BE2C (cell line): ENCODE measurements around the gene ZNF615.
"Not testable (repeated sequence)": the region's sequence is repeated elsewhere in the genome, so short reads cannot be mapped to it uniquely, and the experiment has no call there.

Source experiments
- DNase-seq: peaks from one replicate; pipeline ENCODE4 v3.0.0-alpha.2; 2020
- H3K27me3 ChIP-seq: fragments of 250-450 bp; sonication (Bioruptor Pico); 2 replicates; pipeline ENCODE4 v1.5.1; 2020; ENCODE audit warnings: mild to moderate bottlenecking
- H3K36me3 ChIP-seq: fragments of 250-450 bp; sonication (Bioruptor Pico); 2 replicates; pipeline ENCODE4 v1.5.1; 2020; ENCODE audit warnings: mild to moderate bottlenecking
- H3K4me1 ChIP-seq: fragments of 250-450 bp; sonication (Bioruptor Pico); 2 replicates; pipeline ENCODE4 v1.5.1; 2020
- H3K4me3 ChIP-seq: 2 replicates; pipeline ENCODE4 v1.5.1; 2011; ENCODE audit warnings: low read depth, low read length
- H3K9me3 ChIP-seq: fragments of 250-450 bp; sonication (Bioruptor Pico); 2 replicates; pipeline ENCODE4 v1.5.1; 2020
- CTCF ChIP-seq: IDR thresholded peaks from 2 replicates; pipeline ENCODE4 v1.5.1; 2012; ENCODE audit warnings: mild to moderate bottlenecking, low read depth, low read length

ZNF615 gene

DNA sequence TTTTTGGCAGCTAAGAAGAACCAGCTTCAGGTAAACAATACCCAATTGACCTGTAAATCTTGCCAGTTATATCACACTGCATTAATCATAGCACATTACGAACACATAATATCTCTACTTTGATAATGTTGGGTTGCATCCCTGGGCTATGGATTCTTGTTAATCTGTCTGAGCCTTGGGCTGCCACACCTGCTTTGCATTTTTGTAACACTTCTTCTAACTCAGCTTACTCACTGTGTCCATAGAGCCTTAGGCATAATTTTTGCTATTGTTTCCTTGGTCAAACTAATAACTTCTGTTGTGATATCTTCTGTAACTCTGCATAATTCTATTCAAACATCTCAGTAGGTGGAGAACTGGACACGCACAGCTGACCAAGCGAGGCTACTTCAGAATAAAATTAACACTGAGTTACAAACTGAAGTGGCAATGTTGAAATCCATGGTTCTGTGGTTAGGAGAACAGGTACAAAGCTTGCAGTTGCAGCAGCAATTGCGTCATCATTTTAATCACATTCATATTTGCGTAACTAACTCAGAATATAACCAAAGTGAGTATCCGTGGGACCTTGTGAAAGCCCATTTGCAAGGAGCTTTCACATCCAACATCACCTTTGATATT lies 27.8 kb downstream of the ZNF615 start:
- Histone ChIP-seq H3K4me1 (no peaks in the 10 kb centered on the region), H3K27me3 (no peaks in the 10 kb centered on the region), H3K36me3 (no peaks in the 10 kb centered on the region), H3K9me3 (no peaks in the 10 kb centered on the region), H3K4me3 (no peak overlapping the region)
- DNase-seq = no peak
- no peak for TF ChIP-seq CTCF

DNA sequence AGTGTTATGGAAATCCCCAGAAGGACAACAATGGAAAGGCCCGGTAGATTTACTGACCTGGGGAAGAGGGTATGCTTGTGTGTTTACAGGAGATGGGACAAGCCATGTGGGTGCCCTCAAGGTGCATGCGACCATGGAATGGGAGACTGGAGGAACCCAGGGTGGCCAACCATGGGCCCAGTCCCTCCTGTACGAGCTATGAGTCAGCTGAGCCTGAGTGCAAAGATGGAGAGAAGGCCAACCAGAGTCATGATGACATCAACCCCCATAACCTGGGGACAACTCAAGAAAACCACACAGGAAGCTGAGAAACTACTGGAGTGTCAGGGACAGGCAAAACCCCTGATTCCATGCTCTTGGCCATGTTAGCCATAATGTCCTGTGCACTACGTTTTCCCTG lies 29.1 kb downstream of the ZNF615 start:
- Histone ChIP-seq H3K27me3 (no peaks in the 10 kb centered on the region), H3K36me3 (peaks cover under 1% of the 10 kb centered on the region), H3K4me3 (no peak overlapping the region), H3K9me3 (peaks cover 3% of the 10 kb centered on the region; the same call in 1 of the 2 replicates), H3K4me1 (no peaks in the 10 kb centered on the region)
- DNase-seq = no peak
- no peak for TF ChIP-seq CTCF

- peaks cover 3% of the 10 kb centered on the region; the same call in 1 of the 2 replicates for H3K9me3 ChIP-seq
- no peaks in the 10 kb centered on the region for H3K4me1 ChIP-seq
- no peak for DNase-seq
- no peaks in the 10 kb centered on the region for H3K27me3 ChIP-seq
- TF ChIP-seq CTCF = no peak
- H3K4me3 ChIP-seq = no peak overlapping the region
- peaks cover 11% of the 10 kb centered on the region for H3K36me3 ChIP-seq
Observed at GRCh38 chr19:51977346-51977745, 30.7 kb downstream of the ZNF615 start.

DNA sequence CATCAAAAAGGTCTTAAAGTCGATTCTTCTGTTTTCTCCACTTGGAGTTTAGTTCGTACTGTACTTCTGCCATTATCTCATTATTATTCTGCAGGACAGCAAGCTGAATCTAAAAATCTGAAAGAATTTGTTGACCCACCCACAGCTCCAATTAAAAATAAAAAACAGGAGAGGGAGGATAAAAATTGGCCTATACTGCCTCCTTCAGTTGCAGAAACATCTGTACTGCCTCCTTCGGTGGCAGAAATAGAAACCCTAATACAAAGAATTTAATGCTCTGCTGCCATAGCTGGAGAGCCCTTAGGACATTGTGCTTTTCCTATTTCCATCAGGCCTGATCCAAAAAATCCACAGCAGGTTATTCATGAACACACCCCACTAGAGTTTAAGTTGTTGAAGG lies 31.2 kb downstream of the ZNF615 start:
- Histone ChIP-seq H3K27me3 (no peaks in the 10 kb centered on the region), H3K4me1 (no peaks in the 10 kb centered on the region), H3K4me3 (no peak overlapping the region), H3K36me3 (peaks cover 12% of the 10 kb centered on the region), H3K9me3 (peaks cover 3% of the 10 kb centered on the region; the same call in 1 of the 2 replicates)
- DNase-seq = no peak
- TF ChIP-seq CTCF = no peak

DNA sequence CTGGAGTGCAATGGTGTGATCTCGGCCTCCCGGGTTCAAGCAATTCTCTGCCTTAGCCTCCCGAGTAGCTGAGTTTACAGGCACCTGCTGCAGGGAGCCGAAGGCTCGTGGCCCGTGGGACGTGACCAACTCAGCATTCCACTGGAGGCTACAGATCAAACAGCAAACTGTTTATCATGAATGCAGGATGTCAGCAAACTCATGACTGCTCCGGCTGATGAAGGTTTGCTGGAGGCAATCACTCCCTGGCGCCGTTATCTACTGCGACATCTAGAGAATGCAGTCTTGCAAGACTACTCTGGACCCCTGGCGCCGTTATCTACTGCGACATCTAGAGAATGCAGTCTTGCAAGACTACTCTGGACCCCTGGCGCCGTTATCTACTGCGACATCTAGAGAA lies 32.2 kb downstream of the ZNF615 start:
- peaks cover 18% of the 10 kb centered on the region for H3K36me3 ChIP-seq
- DNase-seq, H3K27me3 ChIP-seq, H3K9me3 ChIP-seq, H3K4me3 ChIP-seq, H3K4me1 ChIP-seq: not testable (repeated sequence)

- H3K4me3 ChIP-seq = no peak overlapping the region
- no peaks in the 10 kb centered on the region for H3K27me3 ChIP-seq
- peaks cover 3% of the 10 kb centered on the region; the same call in 1 of the 2 replicates for H3K9me3 ChIP-seq
- DNase-seq = no peak
- peaks cover 34% of the 10 kb centered on the region for H3K36me3 ChIP-seq
- no peak for TF ChIP-seq CTCF
- H3K4me1 ChIP-seq = no peaks in the 10 kb centered on the region
Observed at GRCh38 chr19:51971624-51972023, 36.4 kb downstream of the ZNF615 start.

- Histone ChIP-seq H3K27me3 (no peaks in the 10 kb centered on the region), H3K36me3 (peaks cover 37% of the 10 kb centered on the region), H3K4me1 (no peaks in the 10 kb centered on the region), H3K4me3 (no peak overlapping the region), H3K9me3 (peaks cover 3% of the 10 kb centered on the region; the same call in 1 of the 2 replicates)
- TF ChIP-seq CTCF = no peak
- DNase-seq = no peak
Observed at GRCh38 chr19:51970718-51971117, 37.3 kb downstream of the ZNF615 start.
